Adrenal gland (tissue), 12 donors: ENCODE results near the gene RHOG. TPM values are rescaled to one million over a fixed set of nuclear protein-coding genes. Genes with fewer than 3 reads are reported as not detected.
A peak's percentile ranks its signal among the peaks of the same experiment; 100 is the strongest.

Experiments
- DNase-seq, 7 donors: peaks; one replicate each; pipeline ENCODE4 v3.0.0-alpha.2; 2019 to 2020
- H3K27ac ChIP-seq, 5 donors: fragments of 200-600 bp; sonication (generic) in 4 of 5; 1 replicate in 3 of 5; 2 replicates in 2 of 5; pipeline versions ENCODE4 v1.5.1 to v1.8.0; 2016 to 2020; ENCODE audit warnings: mild to moderate bottlenecking in 1 of 5
- H3K27me3 ChIP-seq: fragments of 200-600 bp; 2 replicates; pipeline ENCODE4 v1.8.0; 2021
- H3K36me3 ChIP-seq, 2 donors: fragments of 200-600 bp; replicated peaks in 1 of 2; 1 replicate in 1 of 2; 2 replicates in 1 of 2; pipeline versions ENCODE4 v1.5.1 to v1.8.0; 2018 to 2022
- H3K4me1 ChIP-seq, 2 donors: fragments of 200-600 bp; replicated peaks in 1 of 2; 1 replicate in 1 of 2; 2 replicates in 1 of 2; pipeline versions ENCODE4 v1.5.1 to v1.8.0; 2018 to 2021
- H3K4me3 ChIP-seq, 4 donors: fragments of 200-600 bp; sonication (generic) in 3 of 4; one replicate each; pipeline ENCODE4 v1.5.1; 2016 to 2018
- H3K9me3 ChIP-seq, 3 donors: fragments of 200-600 bp; sonication (generic) in 1 of 3; replicated peaks in 1 of 3; 1 replicate in 2 of 3; 2 replicates in 1 of 3; pipeline versions ENCODE4 v1.5.1 to v1.8.0; 2016 to 2021
- POLR2A ChIP-seq, 2 donors: fragments of 450-650 bp; IDR thresholded peaks; one replicate each; pipeline ENCODE4 v1.6.1; 2017; ENCODE audit warnings: antibody characterized with exemption in 2 of 2, mild to moderate bottlenecking in 2 of 2, moderate library complexity in 1 of 2
- WGBS, 4 donors: extraction: QIAGEN DNeasy Blood & Tissue Kit in 2 of 4; methylation state at CpG; one replicate each; pipeline versions ENCODE4 v1.1.5 to v1.1.7; 2013 to 2017; 5-methylcytosine and 5-hydroxymethylcytosine counted together
- intact Hi-C, 2 donors: fragments of 100-400 bp; cut with DNase I; formaldehyde crosslinking; loops; one replicate each; pipeline versions ENCODE4 v1.14.1 to v1.15.0; 2022 to 2023
- polyA plus RNA-seq, 3 donors: library from polyadenylated mRNA; stranded (reverse); fragments of 200-250 nt in 2 of 3; fragments of 350-450 nt in 1 of 3; fragmentation: Illumina TruSeq in 1 of 3; extraction: RNeasy Lipid Tissue Mini Kit (QIAGEN cat#74804) in 1 of 3; gene quantifications; one replicate each; pipeline ENCODE4 v1.2.3, GENCODE V29; 2013 to 2014
- total RNA-seq, 9 donors: library from RNA; depleted of rRNA in 4 of 9; stranded (reverse); fragments of >200 nt in 4 of 9; fragments of 120-200 nt in 1 of 9; fragmentation: NEBNext Ultra II Directional in 1 of 9; extraction: Animal tissue kit (Norgen Biotek cat#: 25700) in 1 of 9; gene quantifications; one replicate each; pipeline versions ENCODE4 v1.1.0 to v1.2.4, GENCODE V29; 2013 to 2023
- TF ChIP-seq, protein P1 (sequence below), 6 experiments: fragments of 450-650 bp in 4 of 6; fragments of 200-600 bp in 2 of 6; sonication (generic) in 1 of 6; IDR thresholded peaks; 1 replicate in 5 of 6; 2 replicates in 1 of 6; pipeline versions ENCODE4 v1.5.1 to v1.8.0; 2016 to 2021; ENCODE audit warnings: antibody characterized with exemption in 6 of 6, mild to moderate bottlenecking in 2 of 6, moderate library complexity in 1 of 6
- donor health status: healthy with polysubstance abuse.
- donor health status: Bipolar disorder and iron deficiency.
- donor health status: DM: yes; HTN: yes; CAD: no.
- donor health status: DM: no; HTN: no; CAD: no.
- donor health status: DM: no; HTN: no; CAD: no.
- donor health status: DM: yes; HTN: yes; CAD: no.

The RHOG gene
- total and polyA plus RNA-seq, 12 donors: 21.4 to 91.2 (median 48.7) TPM

- no peaks in the 10 kb centered on the region for H3K36me3 ChIP-seq
- H3K4me3 ChIP-seq: no peak overlapping the region
- no peak overlapping the region for H3K27ac ChIP-seq
- no peak for TF ChIP-seq POLR2A (IDR thresholded peaks at IDR 0.05)
- TF ChIP-seq, protein P1, sequence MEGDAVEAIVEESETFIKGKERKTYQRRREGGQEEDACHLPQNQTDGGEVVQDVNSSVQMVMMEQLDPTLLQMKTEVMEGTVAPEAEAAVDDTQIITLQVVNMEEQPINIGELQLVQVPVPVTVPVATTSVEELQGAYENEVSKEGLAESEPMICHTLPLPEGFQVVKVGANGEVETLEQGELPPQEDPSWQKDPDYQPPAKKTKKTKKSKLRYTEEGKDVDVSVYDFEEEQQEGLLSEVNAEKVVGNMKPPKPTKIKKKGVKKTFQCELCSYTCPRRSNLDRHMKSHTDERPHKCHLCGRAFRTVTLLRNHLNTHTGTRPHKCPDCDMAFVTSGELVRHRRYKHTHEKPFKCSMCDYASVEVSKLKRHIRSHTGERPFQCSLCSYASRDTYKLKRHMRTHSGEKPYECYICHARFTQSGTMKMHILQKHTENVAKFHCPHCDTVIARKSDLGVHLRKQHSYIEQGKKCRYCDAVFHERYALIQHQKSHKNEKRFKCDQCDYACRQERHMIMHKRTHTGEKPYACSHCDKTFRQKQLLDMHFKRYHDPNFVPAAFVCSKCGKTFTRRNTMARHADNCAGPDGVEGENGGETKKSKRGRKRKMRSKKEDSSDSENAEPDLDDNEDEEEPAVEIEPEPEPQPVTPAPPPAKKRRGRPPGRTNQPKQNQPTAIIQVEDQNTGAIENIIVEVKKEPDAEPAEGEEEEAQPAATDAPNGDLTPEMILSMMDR (IDR thresholded peaks at IDR 0.05): no peak
- intact Hi-C loops: no loop called here
- no peaks in the 10 kb centered on the region for H3K9me3 ChIP-seq
- 94 to 100% (median 98%) methylated on average over 1 of the region's 1 CpG for WGBS, 4 donors
- no peak for DNase-seq
- peaks cover 5% of the 10 kb centered on the region in 2 donors for H3K4me1 ChIP-seq
- no peaks in the 10 kb centered on the region for H3K27me3 ChIP-seq
These were observed 4.5 kb upstream of the RHOG start for GRCh38 chr11:3845246-3845645.

DNA sequence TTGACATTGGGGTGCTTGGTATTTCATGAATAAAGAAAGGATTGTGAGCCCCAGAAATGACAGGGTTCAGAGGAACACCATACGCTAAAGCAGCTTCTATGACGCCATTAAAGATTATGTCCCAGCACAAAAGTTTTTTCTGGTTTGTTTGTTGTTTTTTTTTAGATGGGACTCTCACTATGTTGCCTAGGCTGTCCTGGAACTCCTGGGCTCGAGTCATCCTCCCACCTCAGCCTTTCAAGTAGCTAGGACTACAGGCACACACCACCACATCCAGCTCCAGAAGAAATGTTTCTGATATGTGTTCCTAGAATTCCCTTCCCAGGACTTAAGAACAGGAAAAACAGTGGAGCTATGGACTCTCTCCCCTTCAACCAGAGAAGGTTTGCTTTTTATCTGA lies 2.6 kb upstream of the RHOG start:
- WGBS, 4 donors: 81 to 87% (median 85%) methylated on average over 3 of the region's 3 CpGs
- H3K9me3 ChIP-seq: no peaks in the 10 kb centered on the region
- no peak for TF ChIP-seq POLR2A (IDR thresholded peaks at IDR 0.05)
- TF ChIP-seq, protein P1 (IDR thresholded peaks at IDR 0.05): no peak
- no peaks in the 10 kb centered on the region for H3K36me3 ChIP-seq
- H3K4me3 ChIP-seq: no peak overlapping the region
- no peaks in the 10 kb centered on the region for H3K27me3 ChIP-seq
- DNase-seq: no peak
- H3K4me1 ChIP-seq: peaks cover 9 to 19% of the 10 kb centered on the region in 2 donors
- intact Hi-C loops: no loop called here
- no peak overlapping the region for H3K27ac ChIP-seq

GRCh38 chr11:3841426-3842350 lies 929 bp upstream of the RHOG start:
- 24 to 38% (median 30%) methylated on average over 26 to 44 of the region's 44 CpGs for WGBS, 4 donors
- peak overlapping the region in 2 of 4 donors; percentile 66 to 82 for H3K4me3 ChIP-seq
- H3K36me3 ChIP-seq: no peaks in the 10 kb centered on the region
- peak; percentile 80 to 92 (median 84) for DNase-seq
- no peaks in the 10 kb centered on the region for H3K9me3 ChIP-seq
- peaks cover 9 to 30% of the 10 kb centered on the region in 2 donors for H3K4me1 ChIP-seq
- intact Hi-C loops: no loop called here
- H3K27me3 ChIP-seq: no peaks in the 10 kb centered on the region
- TF ChIP-seq POLR2A (IDR thresholded peaks at IDR 0.05): peak in 1 of 2 donors; percentile 38
- TF ChIP-seq, protein P1 (IDR thresholded peaks at IDR 0.05): peak; percentile 54 to 78 (median 66)
- H3K27ac ChIP-seq: peak overlapping the region; percentile 71 to 96 (median 89)

DNA sequence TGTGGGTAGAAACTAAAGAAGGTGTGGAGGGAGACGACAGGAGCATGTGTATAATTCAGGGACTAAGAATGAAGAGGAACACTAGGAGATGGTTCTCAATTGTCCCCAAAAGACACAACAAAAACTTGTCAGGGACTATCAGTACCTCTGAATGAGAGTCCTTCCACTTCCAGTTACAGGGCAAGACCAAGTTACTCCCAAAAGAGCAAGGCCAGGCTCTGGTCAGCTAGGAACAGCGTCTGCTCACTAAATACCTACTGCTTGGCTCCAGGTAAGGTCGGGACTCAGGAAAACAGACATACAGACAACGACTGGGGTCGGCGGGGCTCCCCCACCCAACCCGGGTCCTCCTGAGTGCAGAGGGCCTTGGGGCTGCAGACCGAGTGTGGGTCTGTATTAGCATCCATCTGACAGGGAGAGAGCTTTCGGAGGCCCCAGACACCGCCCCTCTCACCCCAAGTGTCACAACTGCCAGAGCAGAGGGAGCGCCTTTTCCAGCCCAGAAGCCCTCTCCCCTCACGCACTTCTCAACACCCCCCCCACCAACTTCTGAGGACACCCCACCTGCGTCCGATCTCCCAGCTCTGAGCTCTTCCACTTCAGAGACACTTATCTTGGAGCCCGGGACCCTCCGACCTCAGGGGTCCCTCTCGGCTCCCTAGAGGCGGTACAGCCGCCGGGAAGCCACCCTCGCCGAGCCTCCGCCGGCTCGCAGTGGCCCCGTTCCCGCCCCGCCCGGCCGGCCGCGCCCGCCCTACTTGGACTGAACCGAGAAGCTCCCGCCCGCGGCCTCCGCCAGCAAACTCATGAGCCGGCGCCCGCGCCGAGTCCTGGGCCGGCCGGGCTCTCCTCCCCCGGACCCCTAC lies 522 bp downstream of the RHOG start:
- 2 to 52% (median 5%) methylated on average over 1 to 46 of the region's 46 CpGs for WGBS, 4 donors
- intact Hi-C loops: no loop called here
- H3K9me3 ChIP-seq: no peaks in the 10 kb centered on the region
- peak in 4 of 7 donors; percentile 34 to 75 (median 69) for DNase-seq
- H3K27ac ChIP-seq: peak overlapping the region; percentile 43 to 96 (median 89)
- no peaks in the 10 kb centered on the region for H3K36me3 ChIP-seq
- H3K27me3 ChIP-seq: no peaks in the 10 kb centered on the region
- H3K4me3 ChIP-seq: peak overlapping the region; percentile 50 to 82 (median 71)
- TF ChIP-seq, protein P1 (IDR thresholded peaks at IDR 0.05): no peak
- TF ChIP-seq POLR2A (IDR thresholded peaks at IDR 0.05): peak in 1 of 2 donors; percentile 28
- H3K4me1 ChIP-seq: peaks cover 9 to 37% of the 10 kb centered on the region in 2 donors
